HEK293T (cell line): ENCODE measurements around the gene SLC24A4.

Source experiments
- CTCF ChIA-PET: fragments of 350-600 bp; formaldehyde crosslinking; extraction: SDS; loops from one replicate; lab custom pipeline; 2021; ENCODE audit warnings: antibody characterized with exemption, inconsistent platforms; lab: Yijun Ruan, JAX
- POLR2A ChIA-PET: fragments of 350-600 bp; formaldehyde crosslinking; extraction: SDS; loops from one replicate; lab custom pipeline; 2020; ENCODE audit warnings: antibody characterized with exemption, inconsistent platforms; lab: Yijun Ruan, JAX
- DNase-seq: peaks from one replicate; pipeline ENCODE4 v3.0.0; 2012; ENCODE audit warnings: mixed read lengths; ENCODE audit errors: extremely low spot score
- ARNT ChIP-seq: fragments of 450-650 bp; IDR thresholded peaks from 2 replicates; pipeline ENCODE4 v1.6.1; 2017; ENCODE audit warnings: mild to moderate bottlenecking
- BHLHE40 ChIP-seq: fragments of 450-650 bp; IDR thresholded peaks from 2 replicates; pipeline ENCODE4 v1.6.1; 2016; ENCODE audit warnings: mild to moderate bottlenecking, moderate library complexity, borderline replicate concordance
- CTBP1 ChIP-seq: fragments of 450-650 bp; IDR thresholded peaks from 2 replicates; pipeline ENCODE4 v1.6.1; 2016; ENCODE audit warnings: borderline replicate concordance
- ELF4 ChIP-seq: fragments of 450-650 bp; IDR thresholded peaks from 2 replicates; pipeline ENCODE4 v1.6.1; 2017; ENCODE audit warnings: antibody characterized with exemption
- FOXA1 ChIP-seq: fragments of 450-650 bp; IDR thresholded peaks from 2 replicates; pipeline ENCODE4 v1.6.1; 2016; ENCODE audit warnings: mild to moderate bottlenecking
- FOXK2 ChIP-seq: fragments of 450-650 bp; IDR thresholded peaks from 2 replicates; pipeline ENCODE4 v1.6.1; 2016; ENCODE audit warnings: mild to moderate bottlenecking
- FOXM1 ChIP-seq: fragments of 450-650 bp; IDR thresholded peaks from 2 replicates; pipeline ENCODE4 v1.6.1; 2017; ENCODE audit warnings: mild to moderate bottlenecking, borderline replicate concordance
- HDGF ChIP-seq: fragments of 450-650 bp; IDR thresholded peaks from 2 replicates; pipeline ENCODE4 v1.6.1; 2017; ENCODE audit warnings: antibody characterized with exemption, borderline replicate concordance
- L3MBTL2 ChIP-seq: fragments of 450-650 bp; conservative IDR thresholded peaks from 2 replicates; pipeline ENCODE4 v1.6.1; 2016; ENCODE audit warnings: mild to moderate bottlenecking
- LEF1 ChIP-seq: fragments of 450-650 bp; IDR thresholded peaks from 2 replicates; pipeline ENCODE4 v1.6.1; 2017; ENCODE audit warnings: mild to moderate bottlenecking, borderline replicate concordance
- NFRKB ChIP-seq: fragments of 450-650 bp; IDR thresholded peaks from 2 replicates; pipeline ENCODE4 v1.6.1; 2016; ENCODE audit warnings: mild to moderate bottlenecking, moderate library complexity
- PKNOX1 ChIP-seq: fragments of 450-650 bp; IDR thresholded peaks from 2 replicates; pipeline ENCODE4 v1.6.1; 2016
- SP1 ChIP-seq: fragments of 450-650 bp; IDR thresholded peaks from 2 replicates; pipeline ENCODE4 v1.6.1; 2017
- SUZ12 ChIP-seq: fragments of 450-650 bp; IDR thresholded peaks from 2 replicates; pipeline ENCODE4 v1.6.1; 2016; ENCODE audit warnings: mild to moderate bottlenecking
- TARDBP ChIP-seq: fragments of 450-650 bp; IDR thresholded peaks from 2 replicates; pipeline ENCODE4 v1.6.1; 2016
- ZNF384 ChIP-seq: fragments of 450-650 bp; IDR thresholded peaks from 2 replicates; pipeline ENCODE4 v1.6.1; 2016

Gene SLC24A4

GRCh38 chr14:92505826-92506225, 182.9 kb downstream of the SLC24A4 start:
- TF ChIP-seq SUZ12 (no peak), FOXA1 (no peak), NFRKB (no peak), CTBP1 (no peak), LEF1 (no peak), PKNOX1 (no peak), ARNT (no peak), TARDBP (no peak), HDGF (no peak), ELF4 (no peak), BHLHE40 (no peak)
- DNase-seq: no peak
- ChIA-PET CTCF (no interaction called here), POLR2A (interaction anchor here (1.2 kb wide), 1 partner anchor 8 kb away, joined by 4 read pairs; no protein-coding TSS in a partner anchor)

DNA sequence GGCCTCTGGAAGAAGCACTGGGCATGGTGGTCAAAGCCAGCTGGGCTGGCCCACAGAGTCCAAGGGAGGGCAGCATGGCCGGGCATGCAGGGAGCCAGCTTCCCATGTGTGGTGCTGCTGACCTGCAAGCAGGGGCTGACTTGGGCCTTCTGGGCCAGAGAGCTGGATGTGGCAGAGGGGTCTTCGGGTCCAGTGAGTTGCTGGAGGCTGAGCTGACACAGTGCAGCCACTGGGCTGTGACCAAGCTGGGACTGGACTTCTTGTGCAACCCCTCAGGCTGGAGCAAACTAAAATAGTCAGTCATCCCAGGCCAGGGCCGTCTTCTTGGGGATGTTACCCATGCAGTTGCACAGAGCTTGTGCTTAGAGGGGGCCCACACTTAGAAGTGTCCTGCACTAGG, 183.3 kb downstream of the SLC24A4 start:
- no peak for TF ChIP-seq FOXA1
- TF ChIP-seq FOXK2: no peak
- TF ChIP-seq LEF1: no peak
- no peak for TF ChIP-seq SUZ12
- TF ChIP-seq PKNOX1: no peak
- no peak for TF ChIP-seq L3MBTL2
- TF ChIP-seq FOXM1: no peak
- ChIA-PET CTCF (no interaction called here), POLR2A (no interaction called here)
- no peak for DNase-seq

DNA sequence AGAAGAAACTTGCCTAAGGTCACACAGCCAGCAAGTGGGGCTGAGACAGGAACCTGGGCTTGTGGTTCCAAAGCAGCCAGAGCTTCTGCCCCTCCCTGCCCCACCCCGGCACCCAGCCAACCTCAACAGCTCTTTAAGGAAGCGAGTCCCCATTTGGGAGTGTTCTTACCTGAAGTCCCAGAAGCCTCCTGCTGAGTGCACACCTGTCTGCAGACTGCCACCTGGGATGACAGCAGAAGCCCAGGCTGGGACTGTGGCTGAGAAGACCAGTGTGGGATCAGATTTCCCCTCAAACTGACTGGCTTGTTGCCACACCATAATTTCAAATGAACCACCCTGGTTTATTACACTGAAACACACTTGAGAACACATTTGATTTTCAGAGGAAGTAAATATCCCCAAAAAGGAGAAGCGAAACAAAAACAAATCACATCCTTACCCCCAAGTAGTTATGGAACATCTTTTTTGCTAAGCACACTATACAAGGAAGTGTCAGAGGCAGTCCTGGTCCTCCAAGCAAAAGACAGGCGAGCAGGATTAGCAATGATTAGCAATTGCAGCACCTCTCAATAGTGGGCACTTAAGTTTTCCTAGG, 184.3 kb downstream of the SLC24A4 start:
- TF ChIP-seq FOXK2 (no peak), ZNF384 (no peak), LEF1 (no peak), PKNOX1 (no peak), TARDBP (no peak), HDGF (no peak), ELF4 (no peak), L3MBTL2 (no peak)
- CTCF ChIA-PET: no interaction called here
- no peak for DNase-seq
- POLR2A ChIA-PET: no interaction called here

GRCh38 chr14:92510972-92511371, 188.0 kb downstream of the SLC24A4 start:
- CTCF ChIA-PET: no interaction called here
- no peak for TF ChIP-seq ZNF384
- TF ChIP-seq NFRKB: no peak
- TF ChIP-seq ELF4: no peak
- DNase-seq: no peak
- POLR2A ChIA-PET: interaction anchor here (0.7 kb wide), 1 partner anchor 11 kb away, joined by 3 read pairs; no protein-coding TSS in a partner anchor

DNA sequence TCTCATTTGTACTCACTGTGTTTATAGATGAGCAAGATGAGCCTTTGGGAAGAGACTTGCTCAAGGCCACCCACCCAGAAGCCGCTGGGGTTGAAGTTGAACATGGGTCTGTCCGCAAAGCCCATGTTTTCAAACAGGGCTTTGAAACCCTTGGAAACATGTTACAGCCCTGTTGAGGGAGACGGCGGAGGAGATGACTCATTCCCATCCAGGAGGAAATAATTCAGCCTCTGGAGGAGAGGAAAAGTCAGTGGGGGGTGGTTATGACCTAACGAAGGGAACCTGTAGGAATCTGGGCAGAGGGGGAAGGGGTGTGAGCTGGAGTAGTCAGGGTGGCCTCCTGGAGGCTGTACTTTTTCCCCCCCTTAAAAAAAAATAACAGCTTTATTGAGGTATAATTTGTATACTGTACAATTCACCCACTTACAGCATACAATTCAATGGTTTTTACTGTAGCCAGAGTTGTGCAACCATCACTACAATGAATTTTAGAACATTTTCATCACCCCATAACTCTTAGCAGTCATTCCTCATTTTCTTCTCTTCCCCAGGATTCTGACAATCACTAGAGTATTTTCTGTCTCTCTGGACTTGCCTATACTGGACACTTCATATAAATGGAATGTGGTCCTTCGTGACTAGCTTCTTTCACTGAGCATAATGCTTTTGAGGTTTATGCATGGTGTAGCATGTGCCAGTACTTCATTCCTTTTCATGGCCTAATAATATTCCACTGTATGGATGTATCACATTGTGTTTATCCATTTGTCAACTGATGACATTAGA, 188.7 kb downstream of the SLC24A4 start:
- peak; percentile 61 for DNase-seq
- ChIA-PET CTCF (no interaction called here), POLR2A (no interaction called here)
- no peak for TF ChIP-seq SP1
- TF ChIP-seq BHLHE40: no peak
- no peak for TF ChIP-seq ELF4
- TF ChIP-seq HDGF: no peak
- no peak for TF ChIP-seq FOXA1
- no peak for TF ChIP-seq NFRKB
- no peak for TF ChIP-seq FOXM1
- no peak for TF ChIP-seq CTBP1
- no peak for TF ChIP-seq TARDBP
- TF ChIP-seq L3MBTL2: no peak
- no peak for TF ChIP-seq ZNF384
- no peak for TF ChIP-seq LEF1
- TF ChIP-seq ARNT: no peak
- no peak for TF ChIP-seq SUZ12

GRCh38 chr14:92512807-92513203, 189.8 kb downstream of the SLC24A4 start:
- CTCF ChIA-PET: no interaction called here
- no peak for TF ChIP-seq CTBP1
- TF ChIP-seq HDGF: no peak
- TF ChIP-seq ARNT: no peak
- no peak for TF ChIP-seq NFRKB
- no peak for TF ChIP-seq ZNF384
- TF ChIP-seq SP1: no peak
- no peak for TF ChIP-seq LEF1
- no peak for DNase-seq
- POLR2A ChIA-PET: no interaction called here
